Epithelial cell of prostate (primary cell): ENCODE results near the gene E2F8.
"Not testable (repeated sequence)": the region's sequence is repeated elsewhere in the genome, so short reads cannot be mapped to it uniquely, and the experiment has no call there.

ENCODE experiments used
- DNase-seq: peaks from one replicate; pipeline ENCODE4 v3.0.0-alpha.2; 2011; ENCODE audit warnings: low read depth, low spot score
- H3K27ac ChIP-seq: fragments of 450-650 bp; 2 replicates; pipeline ENCODE4 v1.5.1; 2017; ENCODE audit warnings: mild to moderate bottlenecking

The E2F8 gene

GRCh38 chr11:19240420-19241259 lies at the start of gene E2F8:
E2F8 (minus strand) TSS chr11:19240945; CDS start chr11:19240121, 824 bp downstream.
- H3K27ac ChIP-seq, result no peak within 1 kb of the TSS

GRCh38 chr11:19290356-19290755 lies 49.6 kb upstream of the E2F8 start:
- no peak overlapping the region for H3K27ac ChIP-seq
- no peak for DNase-seq

More at GRCh38 chr11:19240420-19241259, at the start of gene E2F8:
- peak; percentile 56 for DNase-seq

GRCh38 chr11:19288256-19288655 lies 47.5 kb upstream of the E2F8 start:
- H3K27ac ChIP-seq, result no peak overlapping the region

GRCh38 chr11:19286411-19286810 lies 45.7 kb upstream of the E2F8 start:
- DNase-seq, result no peak
- no peak overlapping the region for H3K27ac ChIP-seq

More at GRCh38 chr11:19288256-19288655, 47.5 kb upstream of the E2F8 start:
- no peak for DNase-seq

DNA sequence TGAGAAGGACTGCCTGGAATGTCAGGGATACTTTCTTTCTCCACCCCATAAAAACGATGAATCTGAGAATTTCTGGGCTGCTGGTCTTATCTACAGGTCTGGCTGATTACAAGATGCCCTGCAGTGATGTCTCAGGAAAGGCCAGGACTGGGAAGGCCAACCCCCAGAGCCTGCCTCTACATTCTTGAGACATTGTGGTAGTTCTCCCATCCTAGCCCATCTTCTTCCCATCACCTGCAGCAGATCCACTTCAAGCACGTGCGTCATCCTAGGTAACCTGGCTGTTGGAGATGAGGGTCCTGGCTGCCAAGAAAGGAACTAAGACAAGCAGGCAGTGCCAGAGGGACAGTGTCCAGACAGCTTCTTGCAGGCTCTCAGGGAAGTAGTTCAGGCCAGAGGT lies 44.1 kb upstream of the E2F8 start:
- H3K27ac ChIP-seq, result no peak overlapping the region

DNA sequence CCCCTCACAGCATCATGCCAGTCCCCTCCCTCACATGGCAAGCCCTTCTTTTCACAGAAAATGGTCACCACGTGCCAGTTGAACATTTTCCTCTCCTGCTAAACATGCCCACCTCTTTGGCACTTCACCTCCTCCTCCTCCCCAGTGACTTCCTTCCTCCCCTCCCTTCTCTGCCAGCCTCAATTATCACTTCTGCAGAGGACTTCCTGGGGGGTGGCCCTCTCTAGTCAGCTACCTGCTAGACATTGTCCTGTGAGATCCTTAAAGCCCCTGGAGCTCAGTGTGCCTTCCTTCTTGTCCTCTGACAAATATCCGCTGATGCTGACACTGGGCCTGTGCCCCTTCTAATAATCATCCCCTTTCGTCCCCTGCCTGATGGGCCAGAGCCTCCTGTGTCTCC lies 43.2 kb upstream of the E2F8 start:
- DNase-seq, result no peak
- no peak overlapping the region for H3K27ac ChIP-seq

More for the DNA sequence above, 44.1 kb upstream of the E2F8 start:
- no peak for DNase-seq

GRCh38 chr11:19281555-19281954 lies 40.8 kb upstream of the E2F8 start:
- no peak for DNase-seq
- H3K27ac ChIP-seq, result no peak overlapping the region

- no peak for DNase-seq
Observed at GRCh38 chr11:19281041-19281440, 40.3 kb upstream of the E2F8 start.

DNA sequence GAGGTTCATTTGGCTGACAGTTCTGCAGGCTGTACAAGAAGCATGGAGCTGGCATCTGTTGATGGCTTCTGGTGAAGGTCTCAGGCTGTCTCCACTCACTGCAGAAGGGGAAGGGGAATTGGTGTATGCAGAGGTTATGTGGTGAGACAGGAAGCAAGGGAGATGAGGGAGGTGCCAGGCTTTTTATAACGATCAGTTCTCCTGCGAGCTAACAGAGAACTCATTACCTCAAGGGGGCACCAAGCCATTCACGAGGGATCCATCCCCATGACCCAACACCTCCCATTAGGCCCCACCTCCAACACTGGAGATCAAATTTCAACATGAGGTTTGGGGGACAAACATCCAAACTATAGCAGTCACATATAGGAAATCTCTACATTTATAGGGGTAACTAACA lies 38.7 kb upstream of the E2F8 start:
- H3K27ac ChIP-seq, result no peak overlapping the region
- no peak for DNase-seq

More at GRCh38 chr11:19281041-19281440, 40.3 kb upstream of the E2F8 start:
- H3K27ac ChIP-seq, result no peak overlapping the region

GRCh38 chr11:19276859-19277808 lies 36.4 kb upstream of the E2F8 start:
- peak overlapping the region; percentile 79 for H3K27ac ChIP-seq
- DNase-seq, result peak; percentile 89

- peak overlapping the region; percentile 79 for H3K27ac ChIP-seq
- DNase-seq, result peak; percentile 52
Observed at GRCh38 chr11:19275496-19275895, 34.8 kb upstream of the E2F8 start.

DNA sequence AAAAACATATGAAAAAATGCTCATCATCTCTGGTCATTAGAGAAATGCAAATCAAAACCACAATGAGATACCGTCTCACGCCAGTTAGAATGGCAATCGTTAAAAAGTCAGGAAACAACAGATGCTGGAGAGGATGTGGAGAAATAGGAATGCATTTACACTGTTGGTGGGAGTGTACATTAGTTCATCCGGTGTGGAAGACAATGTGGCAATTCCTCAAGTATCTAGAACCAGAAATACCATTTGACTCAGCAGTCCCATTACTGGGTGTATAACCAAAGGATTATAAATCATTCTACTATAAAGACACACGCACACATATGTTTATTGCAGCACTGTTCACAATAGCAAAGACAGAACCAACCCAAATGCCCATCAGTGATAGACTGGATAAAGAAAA lies 32.5 kb upstream of the E2F8 start:
- not testable (repeated sequence) for DNase-seq, H3K27ac ChIP-seq

GRCh38 chr11:19268909-19269308 lies 28.2 kb upstream of the E2F8 start:
- no peak for DNase-seq
- H3K27ac ChIP-seq, result no peak overlapping the region

GRCh38 chr11:19267567-19267966 lies 26.8 kb upstream of the E2F8 start:
- H3K27ac ChIP-seq, result no peak overlapping the region
- DNase-seq, result no peak

- no peak overlapping the region for H3K27ac ChIP-seq
- DNase-seq, result no peak
Observed at GRCh38 chr11:19263333-19263732, 22.6 kb upstream of the E2F8 start.

- no peak for DNase-seq
- no peak overlapping the region for H3K27ac ChIP-seq
Observed at GRCh38 chr11:19259487-19260345, 19.0 kb upstream of the E2F8 start.

- no peak for DNase-seq
- H3K27ac ChIP-seq, result no peak overlapping the region
Observed at GRCh38 chr11:19258641-19259230, 18.0 kb upstream of the E2F8 start.

GRCh38 chr11:19254441-19254840 lies 13.7 kb upstream of the E2F8 start:
- DNase-seq, H3K27ac ChIP-seq: not testable (repeated sequence)

- no peak overlapping the region for H3K27ac ChIP-seq
- DNase-seq, result no peak
Observed at GRCh38 chr11:19253817-19254216, 13.1 kb upstream of the E2F8 start.
